ENCODE measurements around the gene CAPN2. TPM values are rescaled to one million over a fixed set of nuclear protein-coding genes. Genes with fewer than 3 reads are reported as not detected.
A peak's percentile ranks its signal among the peaks of the same experiment; 100 is the strongest.

CAPN2 gene
- polyA plus RNA-seq, 3 donors: 127 to 186 (median 182) TPM

GRCh38 chr1:223707256-223708000 is 4.9 kb upstream of the CAPN2 start:
- H3K4me3 ChIP-seq (replicated peaks in 1 of 3; ENCODE audit: low read depth in 2 of 3, low read length in 3 of 3): no peak overlapping the region
- Mint-ChIP-seq H3K4me1 (peaks cover 19% of the 10 kb centered on the region), H3K36me3 (no peaks in the 10 kb centered on the region), H3K27me3 (ENCODE audit: low read depth in 3 of 3) (peaks cover 8 to 12% (median 10%) of the 10 kb centered on the region in 3 donors), H3K9me3 (peaks cover 0 to 3% (median 0%) of the 10 kb centered on the region in 7 donors), H3K4me3 (no peak overlapping the region), H3K27ac (peak overlapping the region in 1 of 7 donors; percentile 20)
- no peaks in the 10 kb centered on the region for H3K9me3 ChIP-seq (replicated peaks in 1 of 2; ENCODE audit: control insufficient read depth in 1 of 2, insufficient read depth in 1 of 2, low read length in 2 of 2)
- H3K4me1 ChIP-seq (ENCODE audit: control insufficient read depth in 1 of 2, insufficient read depth in 2 of 2, low read length in 2 of 2): peaks cover 10 to 16% of the 10 kb centered on the region in 2 donors
- intact Hi-C loops (cut with micrococcal nuclease): no loop called here
- no peaks in the 10 kb centered on the region for H4K20me1 ChIP-seq (ENCODE audit: insufficient read depth, low read length)
- 92% methylated on average over 5 of the region's 6 CpGs for WGBS (ENCODE audit: insufficient coverage)
- no peaks in the 10 kb centered on the region for H3K27me3 ChIP-seq (ENCODE audit: control insufficient read depth in 2 of 2, insufficient read depth in 2 of 2, low read length in 2 of 2)
- no peak overlapping the region for H3K4me2 ChIP-seq (replicated peaks; ENCODE audit: extremely low read depth, low read length, poor library complexity, severe bottlenecking)
- DNase-seq: peak in 1 of 3 donors; percentile 73
- H3K36me3 ChIP-seq (replicated peaks in 1 of 2; ENCODE audit: control insufficient read depth in 1 of 2, insufficient read depth in 2 of 2, low read length in 2 of 2): no peaks in the 10 kb centered on the region
- H3K79me2 ChIP-seq (ENCODE audit: insufficient read depth, low read length): peaks cover under 1% of the 10 kb centered on the region
- H2AFZ ChIP-seq (ENCODE audit: insufficient read depth, low read depth, low read length, poor library complexity, severe bottlenecking): no peak overlapping the region
- no peak overlapping the region for H3K9ac ChIP-seq (ENCODE audit: insufficient read depth, low read length, poor library complexity, severe bottlenecking)
- H3K27ac ChIP-seq (ENCODE audit: low read depth in 1 of 2, low read length in 2 of 2): no peak overlapping the region
- no peak for TF ChIP-seq CTCF (IDR thresholded peaks at IDR 0.05)

- no peak overlapping the region for H3K4me3 Mint-ChIP-seq
- no peak overlapping the region for H3K9ac ChIP-seq (ENCODE audit: insufficient read depth, low read length, poor library complexity, severe bottlenecking)
- WGBS (ENCODE audit: insufficient coverage): 93% methylated on average over 5 of the region's 5 CpGs
Measured at GRCh38 chr1:223708001-223708359, 4.4 kb upstream of the CAPN2 start.

More at GRCh38 chr1:223708001-223708359, 4.4 kb upstream of the CAPN2 start:
- peaks cover 10 to 16% of the 10 kb centered on the region in 2 donors for H3K4me1 ChIP-seq (ENCODE audit: control insufficient read depth in 1 of 2, insufficient read depth in 2 of 2, low read length in 2 of 2)
- no peak overlapping the region for H3K4me3 ChIP-seq (replicated peaks in 1 of 3; ENCODE audit: low read depth in 2 of 3, low read length in 3 of 3)
- no peak overlapping the region for H3K27ac Mint-ChIP-seq
- H4K20me1 ChIP-seq (ENCODE audit: insufficient read depth, low read length): no peaks in the 10 kb centered on the region
- intact Hi-C loops (cut with micrococcal nuclease): no loop called here
- no peaks in the 10 kb centered on the region for H3K36me3 ChIP-seq (replicated peaks in 1 of 2; ENCODE audit: control insufficient read depth in 1 of 2, insufficient read depth in 2 of 2, low read length in 2 of 2)
- H2AFZ ChIP-seq (ENCODE audit: insufficient read depth, low read depth, low read length, poor library complexity, severe bottlenecking): no peak overlapping the region
- no peaks in the 10 kb centered on the region for H3K9me3 ChIP-seq (replicated peaks in 1 of 2; ENCODE audit: control insufficient read depth in 1 of 2, insufficient read depth in 1 of 2, low read length in 2 of 2)
- peaks cover 20% of the 10 kb centered on the region for H3K4me1 Mint-ChIP-seq
- no peak overlapping the region for H3K4me2 ChIP-seq (replicated peaks; ENCODE audit: extremely low read depth, low read length, poor library complexity, severe bottlenecking)
- H3K9me3 Mint-ChIP-seq: peaks cover 0 to 3% (median 0%) of the 10 kb centered on the region in 7 donors
- H3K27me3 ChIP-seq (ENCODE audit: control insufficient read depth in 2 of 2, insufficient read depth in 2 of 2, low read length in 2 of 2): no peaks in the 10 kb centered on the region
- H3K36me3 Mint-ChIP-seq: no peaks in the 10 kb centered on the region
- H3K27ac ChIP-seq (ENCODE audit: low read depth in 1 of 2, low read length in 2 of 2): no peak overlapping the region
- no peak for TF ChIP-seq CTCF (IDR thresholded peaks at IDR 0.05)
- H3K27me3 Mint-ChIP-seq (ENCODE audit: low read depth in 3 of 3): peaks cover 6 to 10% (median 10%) of the 10 kb centered on the region in 3 donors
- no peak for DNase-seq
- peaks cover 6% of the 10 kb centered on the region for H3K79me2 ChIP-seq (ENCODE audit: insufficient read depth, low read length)

Measured in CD14-positive monocyte (primary cell).